Cardiac muscle cell (in vitro differentiated cells and primary cell): ENCODE measurements around the gene RDH13. TPM values are rescaled to one million over a fixed set of nuclear protein-coding genes. Genes with fewer than 3 reads are reported as not detected.
"Not testable (repeated sequence)": the region's sequence is repeated elsewhere in the genome, so short reads cannot be mapped to it uniquely, and the experiment has no call there.

Source experiments
- DNase-seq, 2 donors: peaks; one replicate each; pipeline versions ENCODE4 v3.0.0 to v3.0.0-alpha.2; 2010 to 2017; ENCODE audit warnings: low read depth in 1 of 2, low spot score in 1 of 2
- H3K27ac ChIP-seq: fragments of 200-600 bp; sonication (generic); 2 replicates; pipeline ENCODE4 v1.5.1; 2016
- H3K27me3 ChIP-seq: fragments of 200-600 bp; sonication (generic); 2 replicates; pipeline ENCODE4 v1.6.0; 2016; ENCODE audit warnings: control low read depth
- H3K36me3 ChIP-seq: fragments of 200-600 bp; sonication (generic); 2 replicates; pipeline ENCODE4 v1.5.1; 2016; ENCODE audit warnings: control low read depth
- H3K4me1 ChIP-seq: fragments of 200-600 bp; sonication (generic); 2 replicates; pipeline ENCODE4 v1.8.1; 2017; ENCODE audit warnings: low read depth, mild to moderate bottlenecking, mixed run types
- H3K4me3 ChIP-seq: fragments of 200-600 bp; sonication (generic); 2 replicates; pipeline ENCODE4 v1.5.1; 2016; ENCODE audit warnings: mild to moderate bottlenecking
- H3K9me3 ChIP-seq: fragments of 200-600 bp; sonication (generic); 2 replicates; pipeline ENCODE4 v1.5.1; 2017; ENCODE audit warnings: low read depth, mild to moderate bottlenecking, control low read depth
- polyA plus RNA-seq: library from polyadenylated mRNA; unstranded; fragments of >200 nt; fragmentation: Nextera tagmentation; extraction: Ambion mirVana; gene quantifications from 2 replicates; pipeline ENCODE4 v1.2.1, GENCODE V29; 2016
- total RNA-seq: library from RNA; depleted of rRNA; stranded (reverse); fragments of >200 nt; gene quantifications from 2 replicates; pipeline ENCODE4 v1.2.3, GENCODE V29; 2016
- TF ChIP-seq, protein P1 (sequence below): IDR thresholded peaks from 2 replicates; pipeline ENCODE4 v1.5.1; 2012; ENCODE audit warnings: low read depth, mild to moderate bottlenecking, low read length

The RDH13 gene
- total and polyA plus RNA-seq, 2 experiments from 2014 or later, result 23.7 to 41.0 TPM

GRCh38 chr19:55042344-55042678 lies 20.6 kb downstream of the RDH13 start:
- no peak overlapping the region for H3K27ac ChIP-seq
- DNase-seq, result no peak
- H3K4me3 ChIP-seq, result no peak overlapping the region
- H3K27me3 ChIP-seq, result no peaks in the 10 kb centered on the region
- H3K4me1 ChIP-seq, result no peaks in the 10 kb centered on the region
- peaks cover 21% of the 10 kb centered on the region for H3K36me3 ChIP-seq
- TF ChIP-seq, protein P1, sequence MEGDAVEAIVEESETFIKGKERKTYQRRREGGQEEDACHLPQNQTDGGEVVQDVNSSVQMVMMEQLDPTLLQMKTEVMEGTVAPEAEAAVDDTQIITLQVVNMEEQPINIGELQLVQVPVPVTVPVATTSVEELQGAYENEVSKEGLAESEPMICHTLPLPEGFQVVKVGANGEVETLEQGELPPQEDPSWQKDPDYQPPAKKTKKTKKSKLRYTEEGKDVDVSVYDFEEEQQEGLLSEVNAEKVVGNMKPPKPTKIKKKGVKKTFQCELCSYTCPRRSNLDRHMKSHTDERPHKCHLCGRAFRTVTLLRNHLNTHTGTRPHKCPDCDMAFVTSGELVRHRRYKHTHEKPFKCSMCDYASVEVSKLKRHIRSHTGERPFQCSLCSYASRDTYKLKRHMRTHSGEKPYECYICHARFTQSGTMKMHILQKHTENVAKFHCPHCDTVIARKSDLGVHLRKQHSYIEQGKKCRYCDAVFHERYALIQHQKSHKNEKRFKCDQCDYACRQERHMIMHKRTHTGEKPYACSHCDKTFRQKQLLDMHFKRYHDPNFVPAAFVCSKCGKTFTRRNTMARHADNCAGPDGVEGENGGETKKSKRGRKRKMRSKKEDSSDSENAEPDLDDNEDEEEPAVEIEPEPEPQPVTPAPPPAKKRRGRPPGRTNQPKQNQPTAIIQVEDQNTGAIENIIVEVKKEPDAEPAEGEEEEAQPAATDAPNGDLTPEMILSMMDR, result no peak
- H3K9me3 ChIP-seq, result no peaks in the 10 kb centered on the region

GRCh38 chr19:55041627-55042343 lies 21.2 kb downstream of the RDH13 start:
- no peak for DNase-seq
- Histone ChIP-seq H3K4me3 (no peak overlapping the region), H3K27ac (no peak overlapping the region), H3K4me1 (no peaks in the 10 kb centered on the region), H3K9me3 (no peaks in the 10 kb centered on the region), H3K36me3 (peaks cover 16% of the 10 kb centered on the region), H3K27me3 (no peaks in the 10 kb centered on the region)
- TF ChIP-seq, protein P1, result no peak

DNA sequence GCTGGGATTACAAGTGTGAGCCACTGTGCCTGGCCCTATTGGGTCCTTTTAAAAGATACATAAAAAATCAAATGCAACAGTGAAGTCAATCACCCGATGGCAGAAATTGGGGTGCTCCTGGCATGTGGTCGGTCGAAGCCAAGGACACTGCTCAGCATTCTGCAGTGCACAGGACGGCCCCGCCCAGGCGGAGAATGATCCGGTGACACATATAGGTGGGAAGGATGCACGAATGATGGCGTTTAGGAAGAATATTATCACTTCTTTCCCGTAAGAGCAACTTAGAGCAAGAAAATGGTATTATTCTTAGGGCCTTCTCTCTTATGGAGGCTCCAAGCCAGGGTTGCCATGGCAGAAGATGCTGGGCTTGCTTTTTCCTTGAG lies 21.7 kb downstream of the RDH13 start:
- no peaks in the 10 kb centered on the region for H3K9me3 ChIP-seq
- no peak overlapping the region for H3K4me3 ChIP-seq
- no peaks in the 10 kb centered on the region for H3K27me3 ChIP-seq
- no peaks in the 10 kb centered on the region for H3K4me1 ChIP-seq
- H3K27ac ChIP-seq, result no peak overlapping the region
- TF ChIP-seq, protein P1, result no peak
- no peak for DNase-seq
- H3K36me3 ChIP-seq, result peaks cover 12% of the 10 kb centered on the region

DNA sequence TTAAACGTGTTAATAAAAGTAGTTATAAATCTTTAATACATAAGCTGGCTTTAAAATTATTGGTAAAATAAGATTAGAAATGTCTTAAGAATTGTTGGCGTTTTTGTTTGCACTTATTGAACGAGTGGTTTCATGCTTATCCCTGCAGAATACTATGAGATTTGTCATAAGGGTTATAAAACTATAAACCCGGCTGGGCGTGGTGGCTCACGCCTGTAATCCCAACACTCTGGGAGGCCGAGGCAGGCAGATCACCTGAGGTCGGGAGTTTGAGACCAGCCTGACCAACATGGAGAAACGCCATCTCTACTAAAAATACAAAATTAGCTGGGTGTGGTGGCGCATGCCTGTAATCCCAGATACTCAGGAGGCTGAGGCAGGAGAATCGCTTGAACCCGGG lies 22.3 kb downstream of the RDH13 start:
- H3K4me1 ChIP-seq, H3K9me3 ChIP-seq, H3K27me3 ChIP-seq, DNase-seq, H3K4me3 ChIP-seq, H3K27ac ChIP-seq: not testable (repeated sequence)
- peaks cover 12% of the 10 kb centered on the region for H3K36me3 ChIP-seq

- H3K9me3 ChIP-seq, DNase-seq, H3K4me3 ChIP-seq, H3K4me1 ChIP-seq, H3K27me3 ChIP-seq, H3K36me3 ChIP-seq, H3K27ac ChIP-seq: not testable (repeated sequence)
Measured at GRCh38 chr19:55037603-55038002, 25.3 kb downstream of the RDH13 start.

DNA sequence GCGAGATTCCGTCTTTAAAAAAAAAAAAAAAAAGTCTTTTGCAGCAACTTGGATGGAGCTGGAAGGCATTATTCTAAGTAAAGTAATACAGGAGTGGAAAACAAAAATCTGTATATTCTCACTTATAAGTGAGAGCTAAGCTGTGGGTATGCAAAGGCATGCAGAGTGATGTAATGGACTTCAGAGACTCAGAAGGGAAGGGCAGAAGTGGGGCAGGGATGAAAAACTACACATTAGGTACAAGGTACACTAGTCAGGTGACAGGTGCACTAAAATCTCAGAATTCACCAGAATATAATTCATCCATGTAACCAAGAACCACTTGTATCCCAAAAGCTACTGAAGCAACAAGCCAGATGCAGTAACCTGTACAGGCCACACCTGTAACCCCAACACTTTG lies 26.9 kb downstream of the RDH13 start:
- no peaks in the 10 kb centered on the region for H3K9me3 ChIP-seq
- H3K4me1 ChIP-seq, result no peaks in the 10 kb centered on the region
- no peak for DNase-seq
- H3K4me3 ChIP-seq, result no peak overlapping the region
- TF ChIP-seq, protein P1, result no peak
- H3K27ac ChIP-seq, result no peak overlapping the region
- no peaks in the 10 kb centered on the region for H3K36me3 ChIP-seq
- no peaks in the 10 kb centered on the region for H3K27me3 ChIP-seq

DNA sequence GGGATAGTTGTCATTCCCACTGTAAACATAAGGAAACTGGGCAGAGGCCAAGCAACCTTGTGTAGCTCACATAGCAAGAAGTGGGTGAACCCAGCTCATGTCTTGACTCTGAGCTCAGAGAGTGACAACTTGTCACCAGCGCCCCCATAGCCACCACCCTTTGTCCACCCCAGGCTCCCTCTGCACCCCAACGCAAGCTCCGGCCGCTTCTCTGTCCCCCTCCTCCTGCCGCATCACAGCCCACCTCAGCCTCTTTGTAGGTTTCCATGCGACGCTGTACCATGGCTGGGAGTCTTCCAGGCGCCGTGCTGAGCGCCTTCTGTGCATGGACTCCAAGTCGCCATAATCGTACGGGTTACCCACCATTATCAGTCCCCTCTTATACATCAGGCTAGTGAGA lies 28.2 kb downstream of the RDH13 start:
- no peaks in the 10 kb centered on the region for H3K36me3 ChIP-seq
- TF ChIP-seq, protein P1, result no peak
- no peak for DNase-seq

GRCh38 chr19:55032976-55033643 lies 29.8 kb downstream of the RDH13 start:
- not testable (repeated sequence) for H3K9me3 ChIP-seq, H3K27me3 ChIP-seq, H3K4me3 ChIP-seq, DNase-seq, H3K4me1 ChIP-seq, H3K36me3 ChIP-seq, H3K27ac ChIP-seq

More for the DNA sequence above, 28.2 kb downstream of the RDH13 start:
- Histone ChIP-seq H3K27ac (no peak overlapping the region), H3K4me1 (no peaks in the 10 kb centered on the region), H3K27me3 (no peaks in the 10 kb centered on the region), H3K4me3 (no peak overlapping the region), H3K9me3 (no peaks in the 10 kb centered on the region)
